Eye (tissue), 1 donor: ENCODE results near the gene NXNL1.

Source experiments
- DNase-seq: peaks from one replicate; pipeline ENCODE4 v3.0.0-alpha.2; 2015

NXNL1 gene

GRCh38 chr19:17419154-17419620 lies 41.5 kb downstream of the NXNL1 start:
- no peak for DNase-seq

- DNase-seq = no peak
These were observed 42.0 kb downstream of the NXNL1 start for GRCh38 chr19:17418710-17419109.

DNA sequence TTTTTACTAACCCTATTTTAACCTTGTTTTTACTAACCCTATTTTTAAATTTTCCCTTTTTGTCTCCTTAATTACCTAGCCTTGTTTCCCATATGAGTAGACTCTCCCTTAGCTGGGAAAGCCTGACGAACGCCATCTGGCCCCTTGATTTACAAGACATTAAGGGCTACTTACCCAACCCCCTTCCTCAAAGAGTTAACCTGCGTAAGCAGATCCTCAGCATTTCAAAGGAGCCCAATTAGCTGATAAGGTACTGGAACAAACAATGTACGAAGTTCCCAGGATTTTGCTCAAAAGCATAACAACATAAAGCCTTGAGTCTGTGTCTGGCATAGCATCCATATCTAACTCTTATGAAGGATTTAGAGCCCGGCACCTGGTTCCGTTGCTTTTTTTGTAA lies 45.6 kb downstream of the NXNL1 start:
- DNase-seq = no peak

GRCh38 chr19:17414097-17414496 lies 46.6 kb downstream of the NXNL1 start:
- no peak for DNase-seq

- DNase-seq = no peak
These were observed 48.9 kb downstream of the NXNL1 start for GRCh38 chr19:17411801-17412200.

DNA sequence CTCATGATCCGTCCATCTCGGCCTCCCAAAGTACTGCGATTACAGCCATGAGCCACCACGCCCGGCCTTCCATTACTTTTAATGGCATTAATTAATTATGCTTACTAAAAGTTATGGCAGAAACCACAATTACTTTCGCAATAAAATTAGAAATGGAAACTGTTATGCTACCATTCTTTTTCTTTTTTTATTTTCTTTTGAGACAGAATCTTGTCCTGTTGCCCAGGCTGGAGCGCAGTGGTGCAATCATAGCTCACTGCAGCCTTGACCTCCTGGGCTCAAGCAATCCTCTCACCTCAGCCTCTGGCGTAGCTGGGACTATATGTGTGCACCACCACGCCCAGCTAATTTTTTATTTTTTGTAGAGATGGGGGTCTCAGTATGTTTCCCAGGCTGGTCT lies 50.7 kb downstream of the NXNL1 start:
- DNase-seq = no peak

DNA sequence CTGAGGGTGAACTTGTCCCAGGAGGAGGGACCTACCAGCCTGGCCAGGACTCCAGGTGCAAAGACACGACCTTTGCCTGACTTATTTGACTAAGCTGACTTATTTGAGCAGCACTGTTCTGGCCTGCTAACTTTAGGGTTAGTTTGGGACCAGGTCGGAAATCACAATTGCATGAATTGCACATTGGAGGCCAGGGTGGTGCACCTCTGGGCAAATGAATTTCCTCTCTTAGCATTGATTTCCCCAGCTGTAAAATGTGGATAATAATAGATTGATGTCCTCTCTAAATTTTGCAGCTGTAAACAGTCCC lies 53.9 kb downstream of the NXNL1 start:
- no peak for DNase-seq

DNA sequence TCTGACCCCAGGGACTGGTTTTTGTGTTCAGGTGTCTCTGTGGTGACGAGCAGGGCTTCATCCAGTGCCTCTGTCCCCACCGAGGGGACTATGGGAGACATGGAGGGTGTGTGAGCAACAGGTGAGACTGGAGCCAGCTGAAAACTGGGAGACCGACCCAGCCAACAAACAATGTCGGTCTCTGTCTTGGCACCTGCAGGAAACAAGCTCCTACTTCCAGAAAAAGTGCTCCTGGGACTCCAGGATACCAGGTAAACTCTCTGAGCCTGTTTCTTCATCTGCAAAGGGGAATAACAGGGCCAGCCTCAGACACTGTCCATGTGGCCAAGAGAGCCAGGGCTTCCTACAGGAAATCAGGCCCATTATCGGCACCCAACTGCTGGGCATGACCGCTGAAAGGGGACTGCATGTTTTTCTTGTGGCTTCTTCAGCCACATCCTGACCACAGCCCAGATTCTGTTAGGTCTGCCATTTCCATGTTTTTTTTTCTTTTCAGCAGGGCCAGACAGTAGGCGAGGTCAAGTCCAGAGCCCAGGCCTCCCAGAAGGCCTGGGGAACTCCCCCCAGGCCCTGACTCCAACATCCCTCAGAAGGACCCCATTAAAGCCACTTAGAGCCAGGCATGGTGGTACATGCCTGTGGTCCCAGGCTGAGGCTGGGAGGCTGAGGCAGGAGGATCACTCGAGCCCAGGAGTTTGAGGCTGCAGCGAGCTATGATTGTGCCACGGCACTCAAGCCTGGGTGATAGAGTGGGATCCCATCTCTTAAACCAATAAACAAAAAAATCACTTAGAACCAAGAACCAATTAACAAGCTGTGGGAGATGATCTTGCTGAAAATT lies 54.5 kb downstream of the NXNL1 start:
- no peak for DNase-seq
